ENCODE measurements around the gene POR.
"Not testable (repeated sequence)": the region's sequence is repeated elsewhere in the genome, so short reads cannot be mapped to it uniquely, and the experiment has no call there.

Gene POR

DNA sequence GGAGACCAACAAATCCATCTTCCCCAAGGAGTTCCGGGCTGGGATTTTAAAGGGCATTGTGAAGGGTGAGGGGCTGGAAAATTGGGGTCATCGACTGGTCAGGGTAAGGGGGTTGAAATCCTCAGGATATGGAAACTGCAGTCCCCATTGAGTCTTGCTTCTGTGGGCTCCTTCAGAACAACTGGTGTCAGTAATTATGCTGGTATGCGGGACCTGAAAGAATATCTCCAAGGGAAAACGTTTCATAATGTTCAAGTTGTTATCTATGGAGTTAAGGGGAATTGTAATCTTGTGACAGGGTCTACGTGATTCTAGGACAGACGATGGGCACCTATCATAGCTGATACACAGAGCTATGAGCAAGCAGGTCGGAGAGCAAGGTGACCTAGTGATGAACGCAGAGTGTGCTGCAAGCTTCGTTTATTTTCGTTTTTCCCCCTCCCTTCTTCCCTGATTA lies 36.6 kb upstream of the POR start:
- H3K27ac Mint-ChIP-seq (ENCODE audit: low read depth) = peak overlapping the region; percentile 94
- ATAC-seq (replicated peaks; ENCODE audit: extremely low read depth, poor library complexity, severe bottlenecking) (peak; percentile 34), DNase-seq (ENCODE audit: low spot score in 2 of 2) (no peak)
- peaks cover 39% of the 10 kb centered on the region for H3K36me3 Mint-ChIP-seq (ENCODE audit: insufficient read depth)
- peak overlapping the region; percentile 89 for H3K4me3 Mint-ChIP-seq
- no peaks in the 10 kb centered on the region for H3K27me3 Mint-ChIP-seq
- H3K4me1 Mint-ChIP-seq = peaks cover 32% of the 10 kb centered on the region
- no peaks in the 10 kb centered on the region for H3K9me3 Mint-ChIP-seq

DNA sequence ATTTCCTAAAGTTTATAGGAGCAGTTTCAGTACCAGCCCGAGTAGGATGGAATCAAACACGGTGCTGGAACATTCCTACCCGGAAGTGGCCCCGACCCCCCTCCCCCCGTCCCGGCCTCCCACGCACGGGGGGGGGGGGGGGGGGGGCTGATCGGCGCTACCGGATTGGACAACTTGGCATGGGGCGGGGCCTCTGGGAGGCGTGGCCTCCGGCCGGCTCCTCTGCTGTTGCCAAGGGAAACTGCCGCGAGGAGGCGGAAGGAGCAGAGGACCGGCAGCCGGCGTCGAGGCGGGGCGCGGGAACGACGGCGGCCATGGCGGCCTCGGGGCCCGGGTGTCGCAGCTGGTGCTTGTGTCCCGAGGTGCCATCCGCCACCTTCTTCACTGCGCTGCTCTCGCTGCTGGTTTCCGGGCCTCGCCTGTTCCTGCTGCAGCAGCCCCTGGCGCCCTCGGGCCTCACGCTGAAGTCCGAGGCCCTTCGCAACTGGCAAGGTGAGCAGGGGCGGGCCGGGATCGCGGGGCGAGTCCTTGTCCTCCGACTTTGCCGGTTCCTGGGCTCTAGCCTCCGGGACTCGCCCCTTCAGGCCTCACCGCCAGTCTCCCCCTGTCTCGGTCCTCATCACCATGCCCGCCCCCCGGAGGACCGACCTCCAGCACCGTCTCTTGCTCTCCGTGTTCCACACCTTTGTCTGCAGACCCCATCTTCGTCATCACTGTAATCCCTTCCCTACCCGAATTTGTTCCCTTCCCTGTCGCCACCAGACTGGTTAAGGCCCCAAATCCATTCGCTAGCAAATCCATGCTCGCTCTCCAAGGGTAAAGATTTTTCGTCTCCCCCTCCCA lies 36.0 kb upstream of the POR start, which contains the start of gene RHBDD2:
TSS of gene RHBDD2 (plus strand) at position 266 of the 843 bp plus-strand sequence. CDS start at position 315, 49 bp downstream.
- H3K4me1 Mint-ChIP-seq = peaks cover 32% of the 10 kb centered on the region
- peak within 1 kb of the TSS; percentile 94 for H3K27ac Mint-ChIP-seq (ENCODE audit: low read depth)
- H3K27me3 Mint-ChIP-seq = no peaks in the 10 kb centered on the region
- H3K36me3 Mint-ChIP-seq (ENCODE audit: insufficient read depth) = peaks cover 45% of the 10 kb centered on the region
- peak; percentile 91 for ATAC-seq (replicated peaks; ENCODE audit: extremely low read depth, poor library complexity, severe bottlenecking)
- no peaks in the 10 kb centered on the region for H3K9me3 Mint-ChIP-seq
- DNase-seq (ENCODE audit: low spot score in 2 of 2) = peak; percentile 81 to 88
- H3K4me3 Mint-ChIP-seq = peak within 1 kb of the TSS; percentile 89

- H3K27ac Mint-ChIP-seq (ENCODE audit: low read depth) = peak overlapping the region; percentile 94
- H3K27me3 Mint-ChIP-seq = no peaks in the 10 kb centered on the region
- ATAC-seq (replicated peaks; ENCODE audit: extremely low read depth, poor library complexity, severe bottlenecking) (peak; percentile 41), DNase-seq (ENCODE audit: low spot score in 2 of 2) (peak in 1 of 2 donors; percentile 29)
- peaks cover 53% of the 10 kb centered on the region for H3K36me3 Mint-ChIP-seq (ENCODE audit: insufficient read depth)
- H3K4me3 Mint-ChIP-seq = peak overlapping the region; percentile 89
- no peaks in the 10 kb centered on the region for H3K9me3 Mint-ChIP-seq
- peaks cover 32% of the 10 kb centered on the region for H3K4me1 Mint-ChIP-seq
These were observed 35.2 kb upstream of the POR start for GRCh38 chr7:75879771-75880184.

DNA sequence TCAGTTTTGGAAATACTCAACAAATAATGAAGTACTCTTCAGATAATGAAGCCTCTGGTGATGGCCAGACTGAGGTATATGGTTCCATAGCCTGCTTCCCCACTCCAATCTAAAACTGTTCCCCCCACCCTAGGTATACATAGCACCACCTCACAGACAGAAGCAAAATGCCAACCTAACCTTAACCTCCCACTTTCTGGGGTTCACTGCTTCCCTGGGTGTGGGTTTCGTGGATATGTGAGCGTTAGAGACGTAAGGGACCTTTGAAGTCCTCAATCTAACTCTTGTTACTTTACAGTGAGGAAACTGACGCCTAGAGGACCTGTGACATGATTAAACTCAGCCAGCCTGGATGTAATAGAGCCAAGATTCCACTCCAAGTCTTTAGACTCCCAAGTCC lies 34.7 kb upstream of the POR start:
- DNase-seq (ENCODE audit: low spot score in 2 of 2) = no peak
- Mint-ChIP-seq H3K9me3 (no peaks in the 10 kb centered on the region), H3K27me3 (no peaks in the 10 kb centered on the region), H3K4me3 (peak overlapping the region; percentile 89), H3K36me3 (ENCODE audit: insufficient read depth) (peaks cover 56% of the 10 kb centered on the region), H3K4me1 (peaks cover 32% of the 10 kb centered on the region), H3K27ac (ENCODE audit: low read depth) (peak overlapping the region; percentile 94)
- no peak for ATAC-seq (replicated peaks; ENCODE audit: extremely low read depth, poor library complexity, severe bottlenecking)

DNA sequence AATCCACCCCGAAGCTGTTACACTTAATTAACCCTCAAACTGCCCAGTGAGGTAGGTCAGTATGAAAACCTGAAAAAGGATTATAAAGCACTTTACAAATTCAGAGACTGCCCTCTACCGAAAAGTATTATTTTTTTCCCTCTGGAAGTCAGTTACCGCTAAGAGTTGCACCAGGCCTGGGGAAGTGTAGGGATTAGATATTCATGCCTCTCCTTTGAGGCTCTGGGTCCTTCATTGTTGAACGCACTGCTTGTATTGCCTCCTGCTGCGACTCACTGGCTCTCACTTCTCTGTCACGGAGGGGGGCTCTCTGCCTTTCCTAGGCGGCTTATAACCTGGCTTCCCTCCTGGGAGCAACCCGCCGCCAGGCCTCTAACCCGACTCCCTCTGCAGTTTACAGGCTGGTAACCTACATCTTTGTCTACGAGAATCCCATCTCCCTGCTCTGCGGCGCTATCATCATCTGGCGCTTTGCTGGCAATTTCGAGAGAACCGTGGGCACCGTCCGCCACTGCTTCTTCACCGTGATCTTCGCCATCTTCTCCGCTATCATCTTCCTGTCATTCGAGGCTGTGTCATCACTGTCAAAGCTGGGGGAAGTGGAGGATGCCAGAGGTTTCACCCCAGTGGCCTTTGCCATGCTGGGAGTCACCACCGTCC lies 33.4 kb upstream of the POR start:
- DNase-seq (ENCODE audit: low spot score in 2 of 2) = no peak
- Mint-ChIP-seq H3K4me1 (peaks cover 32% of the 10 kb centered on the region), H3K36me3 (ENCODE audit: insufficient read depth) (peaks cover 62% of the 10 kb centered on the region), H3K4me3 (no peak overlapping the region), H3K9me3 (no peaks in the 10 kb centered on the region), H3K27me3 (no peaks in the 10 kb centered on the region), H3K27ac (ENCODE audit: low read depth) (no peak overlapping the region)
- ATAC-seq (replicated peaks; ENCODE audit: extremely low read depth, poor library complexity, severe bottlenecking) = no peak

GRCh38 chr7:75883265-75883824 lies 31.6 kb upstream of the POR start:
- H3K4me1 Mint-ChIP-seq = peaks cover 25% of the 10 kb centered on the region
- H3K36me3 Mint-ChIP-seq (ENCODE audit: insufficient read depth) = peaks cover 65% of the 10 kb centered on the region
- ATAC-seq (replicated peaks; ENCODE audit: extremely low read depth, poor library complexity, severe bottlenecking); H3K27ac Mint-ChIP-seq (ENCODE audit: low read depth); H3K4me3 Mint-ChIP-seq; H3K27me3 Mint-ChIP-seq; DNase-seq (ENCODE audit: low spot score in 2 of 2); H3K9me3 Mint-ChIP-seq: not testable (repeated sequence)

DNA sequence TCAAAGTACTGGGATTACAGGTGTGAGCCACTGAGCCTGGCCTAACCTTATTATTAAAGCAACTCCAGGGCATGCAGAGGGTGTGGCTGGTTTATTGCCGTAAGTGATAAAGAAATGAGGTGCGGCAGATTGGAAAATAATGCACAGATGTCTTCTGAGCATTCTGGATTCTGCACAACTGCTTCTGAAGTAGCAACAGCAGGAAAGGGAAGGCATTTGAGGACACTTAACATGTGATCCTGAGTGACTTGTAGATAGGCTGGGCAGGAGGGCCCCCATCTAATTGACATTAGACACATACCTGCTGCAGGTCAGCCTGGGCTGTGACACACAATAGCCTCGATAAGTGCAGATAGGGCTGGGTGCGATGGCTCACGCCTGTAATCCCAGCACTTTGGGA lies 30.5 kb upstream of the POR start:
- Mint-ChIP-seq H3K9me3 (no peaks in the 10 kb centered on the region), H3K27me3 (no peaks in the 10 kb centered on the region), H3K4me3 (no peak overlapping the region), H3K27ac (ENCODE audit: low read depth) (no peak overlapping the region), H3K36me3 (ENCODE audit: insufficient read depth) (peaks cover 61% of the 10 kb centered on the region), H3K4me1 (peaks cover 18% of the 10 kb centered on the region)
- ATAC-seq (replicated peaks; ENCODE audit: extremely low read depth, poor library complexity, severe bottlenecking) = no peak
- no peak for DNase-seq (ENCODE audit: low spot score in 2 of 2)

GRCh38 chr7:75885036-75885435 lies 29.9 kb upstream of the POR start:
- H3K4me1 Mint-ChIP-seq = peaks cover 12% of the 10 kb centered on the region
- H3K9me3 Mint-ChIP-seq = no peaks in the 10 kb centered on the region
- H3K36me3 Mint-ChIP-seq (ENCODE audit: insufficient read depth) = peaks cover 58% of the 10 kb centered on the region
- H3K4me3 Mint-ChIP-seq = no peak overlapping the region
- DNase-seq (ENCODE audit: low spot score in 2 of 2) (no peak), ATAC-seq (replicated peaks; ENCODE audit: extremely low read depth, poor library complexity, severe bottlenecking) (no peak)
- no peaks in the 10 kb centered on the region for H3K27me3 Mint-ChIP-seq
- H3K27ac Mint-ChIP-seq (ENCODE audit: low read depth) = no peak overlapping the region

- no peaks in the 10 kb centered on the region for H3K9me3 Mint-ChIP-seq
- no peak overlapping the region for H3K4me3 Mint-ChIP-seq
- no peak overlapping the region for H3K27ac Mint-ChIP-seq (ENCODE audit: low read depth)
- no peaks in the 10 kb centered on the region for H3K27me3 Mint-ChIP-seq
- H3K4me1 Mint-ChIP-seq = no peaks in the 10 kb centered on the region
- DNase-seq (ENCODE audit: low spot score in 2 of 2) (no peak), ATAC-seq (replicated peaks; ENCODE audit: extremely low read depth, poor library complexity, severe bottlenecking) (no peak)
- H3K36me3 Mint-ChIP-seq (ENCODE audit: insufficient read depth) = peaks cover 38% of the 10 kb centered on the region
These were observed 27.1 kb upstream of the POR start for GRCh38 chr7:75887669-75888369.

DNA sequence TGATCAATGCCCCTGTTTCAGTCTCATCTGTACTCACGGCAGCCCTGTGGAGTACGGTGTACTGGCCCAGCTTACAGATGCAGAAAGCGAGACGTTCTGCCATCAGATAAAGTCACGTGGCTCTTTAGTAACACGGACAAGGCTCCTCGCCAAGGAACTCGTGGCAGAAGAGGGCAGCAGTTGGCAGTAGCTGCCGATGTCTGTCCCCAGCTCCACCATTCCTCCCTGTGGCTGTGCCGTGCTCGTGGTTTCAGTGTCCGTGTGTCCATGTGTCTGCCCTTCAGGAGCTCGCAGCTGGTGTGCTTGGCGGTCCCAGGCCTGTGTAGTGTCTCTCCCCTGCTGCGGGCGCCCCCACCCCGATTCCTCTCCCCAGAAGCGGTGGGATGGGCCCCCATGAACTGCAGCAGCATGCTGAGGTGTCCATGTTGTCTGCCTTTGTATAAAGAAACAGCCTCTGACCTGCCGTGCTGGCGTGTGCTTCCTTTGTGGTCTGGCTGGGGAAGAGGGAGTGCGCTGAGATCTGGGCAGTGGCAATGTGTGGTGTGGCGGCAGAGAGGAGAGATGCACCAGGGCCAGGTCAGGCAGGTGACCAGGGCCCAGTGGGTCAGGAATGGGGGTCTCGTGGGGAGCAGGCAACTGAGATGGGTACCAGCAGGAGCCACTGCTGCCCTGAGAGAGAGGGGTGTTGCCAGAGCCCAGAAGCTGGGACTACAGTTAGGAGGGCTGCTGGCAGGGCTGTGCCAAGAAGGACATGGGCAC lies 26.3 kb upstream of the POR start:
- H3K27ac Mint-ChIP-seq (ENCODE audit: low read depth) = no peak overlapping the region
- H3K36me3 Mint-ChIP-seq (ENCODE audit: insufficient read depth) = peaks cover 33% of the 10 kb centered on the region
- DNase-seq (ENCODE audit: low spot score in 2 of 2) (no peak), ATAC-seq (replicated peaks; ENCODE audit: extremely low read depth, poor library complexity, severe bottlenecking) (no peak)
- no peak overlapping the region for H3K4me3 Mint-ChIP-seq
- H3K27me3 Mint-ChIP-seq = no peaks in the 10 kb centered on the region
- no peaks in the 10 kb centered on the region for H3K4me1 Mint-ChIP-seq
- H3K9me3 Mint-ChIP-seq = no peaks in the 10 kb centered on the region

GRCh38 chr7:75889223-75889825 lies 25.6 kb upstream of the POR start:
- no peak for DNase-seq (ENCODE audit: low spot score in 2 of 2)
- H3K27me3 Mint-ChIP-seq = no peaks in the 10 kb centered on the region
- ATAC-seq (replicated peaks; ENCODE audit: extremely low read depth, poor library complexity, severe bottlenecking) = no peak
- no peaks in the 10 kb centered on the region for H3K4me1 Mint-ChIP-seq
- no peak overlapping the region for H3K27ac Mint-ChIP-seq (ENCODE audit: low read depth)
- H3K9me3 Mint-ChIP-seq = no peaks in the 10 kb centered on the region
- no peak overlapping the region for H3K4me3 Mint-ChIP-seq
- H3K36me3 Mint-ChIP-seq (ENCODE audit: insufficient read depth) = peaks cover 27% of the 10 kb centered on the region
